ENCODE measurements around the gene GUCY2C.

Gene GUCY2C

DNA sequence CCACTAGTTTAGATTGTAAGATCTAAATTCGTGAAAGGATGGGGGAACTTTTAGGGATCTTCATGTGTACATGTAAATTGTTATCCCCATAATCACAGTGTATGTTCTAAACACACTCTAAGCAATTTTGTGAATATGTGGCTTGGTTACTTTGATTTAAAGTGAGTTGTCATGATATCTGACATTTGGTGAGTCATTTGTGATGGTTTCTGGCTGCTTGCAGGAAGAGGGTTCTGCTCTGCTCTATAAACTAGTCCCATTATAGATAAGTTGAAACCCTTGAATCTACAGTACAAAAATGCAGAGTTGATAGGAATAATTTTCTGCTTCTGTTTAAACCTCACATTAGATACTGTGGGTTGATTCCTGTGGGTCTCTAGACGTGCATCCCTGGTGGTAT, 14.8 kb downstream of the GUCY2C start:
- DNase-seq, result no peak

- no peak for DNase-seq
Measured at GRCh38 chr12:14681190-14681589, 15.2 kb downstream of the GUCY2C start.

DNA sequence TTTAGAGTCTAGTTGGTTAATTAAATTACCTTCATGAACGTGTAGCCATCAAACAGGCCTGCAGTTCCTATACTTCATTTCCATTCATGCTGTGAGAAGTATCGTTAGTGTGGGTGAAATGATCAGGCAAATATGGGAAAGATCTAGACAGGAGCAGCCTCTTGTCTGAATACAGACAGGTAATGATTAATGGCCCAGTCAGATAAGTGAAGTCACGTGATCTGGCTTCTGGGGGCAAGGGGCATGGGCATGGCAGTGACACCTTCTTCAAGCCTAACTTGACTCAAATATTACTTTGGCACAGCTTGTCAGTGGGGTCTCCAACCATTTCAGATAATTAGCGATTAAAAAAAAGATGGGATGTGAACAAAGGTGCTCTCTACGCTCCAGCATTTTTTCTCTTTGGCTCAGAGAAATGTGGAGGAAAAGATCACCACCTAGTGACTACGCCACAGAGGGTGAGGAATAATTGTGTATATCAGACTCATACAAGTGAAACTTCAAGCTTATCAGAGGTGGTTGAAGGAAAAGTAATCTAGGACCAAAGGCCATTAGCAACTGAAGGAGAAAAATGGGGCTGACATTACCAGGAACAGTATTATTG, 17.8 kb downstream of the GUCY2C start:
- DNase-seq, result no peak

GRCh38 chr12:14668591-14668990, 27.8 kb downstream of the GUCY2C start:
- DNase-seq, result no peak

DNA sequence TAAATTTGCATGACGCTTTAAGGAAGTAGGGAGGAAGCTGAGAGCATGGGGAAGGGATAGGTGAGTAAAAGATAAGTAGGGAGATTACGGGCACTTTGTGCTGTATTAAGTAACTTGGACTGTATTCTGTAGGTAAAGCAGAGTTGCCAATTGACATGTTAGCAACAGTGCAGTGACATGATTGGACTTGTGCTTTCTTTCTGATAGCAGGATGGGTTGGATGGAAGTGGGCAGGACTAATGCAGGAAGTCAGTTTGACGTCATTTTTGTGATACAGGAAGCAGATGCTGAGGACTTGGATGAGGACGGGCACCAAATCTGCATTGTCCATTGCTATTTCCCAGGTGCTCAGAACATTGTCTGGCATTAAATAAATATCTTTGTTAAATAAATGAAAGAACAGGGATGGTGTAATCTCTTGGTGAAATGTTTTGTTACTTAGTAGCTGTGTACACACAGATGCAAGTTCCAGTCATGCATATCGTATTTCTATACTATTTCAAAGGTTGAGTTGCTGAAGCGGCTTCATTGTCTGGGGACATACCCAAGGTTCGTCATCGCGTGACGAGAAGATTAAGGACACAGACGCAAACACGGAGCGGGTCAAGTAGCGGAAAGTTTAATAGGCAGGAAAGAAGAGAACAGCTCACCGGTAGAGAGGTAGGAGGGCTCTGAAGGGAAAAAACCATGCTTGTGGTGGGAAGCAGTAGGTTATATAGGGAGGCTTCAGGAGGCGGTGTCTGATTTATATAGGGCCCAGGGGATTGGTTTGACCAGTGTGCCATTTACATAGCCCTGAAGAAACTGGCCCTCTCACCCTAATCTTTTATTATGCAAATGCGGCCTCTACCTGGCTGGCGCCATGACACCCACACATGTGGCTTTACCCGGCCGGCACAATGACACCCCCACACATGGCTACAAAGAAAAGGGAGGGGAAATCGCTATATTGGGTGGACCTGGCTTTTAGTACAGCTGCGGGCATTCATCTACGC, 30.7 kb downstream of the GUCY2C start:
- no peak for DNase-seq

GRCh38 chr12:14664434-14665023, 31.9 kb downstream of the GUCY2C start:
- peak; percentile 49 for DNase-seq

GRCh38 chr12:14663002-14663401, 33.4 kb downstream of the GUCY2C start:
- no peak for DNase-seq

- DNase-seq, result no peak
Measured at GRCh38 chr12:14656846-14657245, 39.6 kb downstream of the GUCY2C start.

DNA sequence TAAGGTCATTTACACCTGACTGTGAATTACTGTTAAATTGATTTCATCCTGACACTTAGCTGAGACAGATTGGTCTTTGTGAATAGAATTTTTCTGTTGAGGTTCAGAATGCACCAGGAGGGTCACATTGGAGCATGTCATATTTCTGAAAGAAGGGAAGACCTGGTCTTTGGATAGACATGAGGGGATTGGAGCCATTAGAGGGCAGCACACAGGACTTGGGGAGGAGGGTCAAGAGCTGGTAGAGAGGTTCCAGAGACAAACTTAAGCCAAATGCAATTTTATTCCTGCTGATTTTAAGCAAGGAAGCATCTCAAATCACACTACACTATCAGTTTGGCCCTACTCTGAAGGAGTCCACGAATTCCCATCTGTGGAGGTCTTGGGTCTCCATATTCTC, 41.1 kb downstream of the GUCY2C start:
- DNase-seq, result no peak

DNA sequence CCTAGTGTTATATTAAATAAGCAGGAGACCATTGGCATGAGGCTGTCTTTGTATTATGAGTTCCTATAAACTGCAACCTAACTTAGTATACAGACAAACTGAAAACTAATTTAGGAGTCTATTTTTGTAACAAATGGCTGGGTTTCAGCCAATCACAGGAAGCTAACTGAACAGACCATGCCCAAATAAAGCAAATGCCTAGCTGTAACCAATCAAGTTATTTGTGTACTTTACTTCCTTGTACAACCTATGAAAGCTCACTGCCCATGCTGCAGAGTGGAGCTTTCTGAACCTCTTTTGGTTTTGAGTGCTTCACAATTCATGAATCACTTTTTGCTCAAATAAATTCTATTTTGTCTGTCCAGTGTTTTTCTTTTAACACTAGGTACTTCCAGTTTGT, 41.6 kb downstream of the GUCY2C start:
- DNase-seq, result no peak

DNA sequence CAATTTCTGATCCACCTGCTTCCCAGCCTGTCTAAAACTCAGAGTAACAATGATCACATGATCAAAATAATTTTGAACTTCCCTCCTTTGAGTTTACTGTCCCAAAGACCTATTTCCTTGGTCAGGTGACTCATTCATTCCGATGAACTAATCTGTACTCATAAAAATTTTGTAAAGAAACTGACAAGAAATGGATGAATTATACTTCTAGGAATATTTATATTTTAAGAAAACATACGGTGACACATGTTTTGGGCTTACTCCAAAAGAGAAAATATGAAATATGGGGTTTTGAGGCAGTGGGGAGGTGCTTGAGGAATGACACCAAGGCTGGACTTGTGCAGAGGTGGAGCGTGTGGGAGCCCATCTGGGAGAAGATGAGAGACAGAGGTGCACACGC, 42.0 kb downstream of the GUCY2C start:
- no peak for DNase-seq

DNA sequence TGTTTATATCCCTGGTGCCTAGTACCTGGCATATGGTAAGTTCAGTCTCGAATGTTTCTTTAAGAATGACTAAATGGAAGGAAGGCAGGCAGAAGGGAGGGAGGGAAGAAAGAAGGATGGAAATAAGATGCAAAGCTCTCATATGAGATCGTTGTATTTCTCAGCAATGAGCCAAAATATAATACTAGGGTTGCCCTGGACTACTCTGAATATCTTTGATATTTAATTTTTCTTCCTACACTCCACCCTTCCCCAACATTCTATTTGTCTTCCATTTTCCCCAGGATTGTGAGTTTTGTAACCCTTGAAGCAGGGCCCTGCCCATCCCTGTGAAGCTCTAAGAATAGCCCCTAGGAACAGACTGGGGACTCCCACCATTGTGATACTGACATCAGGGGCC, 43.9 kb downstream of the GUCY2C start:
- DNase-seq, result no peak

DNA sequence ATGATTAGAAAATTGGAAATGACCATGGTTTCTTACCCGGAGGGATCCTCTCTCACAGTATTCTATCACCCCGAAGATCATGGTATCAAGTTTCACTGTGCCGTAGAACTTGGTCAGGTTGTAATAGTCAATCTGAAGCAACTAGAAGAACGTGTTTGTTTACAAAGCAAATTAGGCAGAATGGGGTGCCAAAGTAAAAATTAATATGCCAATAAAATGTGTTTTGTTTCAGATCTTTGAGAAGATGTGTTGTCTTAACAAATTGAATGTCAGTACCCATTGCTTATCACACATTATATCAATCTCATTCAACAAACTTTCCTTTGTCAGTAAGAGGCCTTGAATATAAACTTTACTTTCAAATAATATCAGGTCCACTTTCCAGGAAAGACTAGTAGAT, 45.0 kb downstream of the GUCY2C start:
- DNase-seq, result no peak

DNA sequence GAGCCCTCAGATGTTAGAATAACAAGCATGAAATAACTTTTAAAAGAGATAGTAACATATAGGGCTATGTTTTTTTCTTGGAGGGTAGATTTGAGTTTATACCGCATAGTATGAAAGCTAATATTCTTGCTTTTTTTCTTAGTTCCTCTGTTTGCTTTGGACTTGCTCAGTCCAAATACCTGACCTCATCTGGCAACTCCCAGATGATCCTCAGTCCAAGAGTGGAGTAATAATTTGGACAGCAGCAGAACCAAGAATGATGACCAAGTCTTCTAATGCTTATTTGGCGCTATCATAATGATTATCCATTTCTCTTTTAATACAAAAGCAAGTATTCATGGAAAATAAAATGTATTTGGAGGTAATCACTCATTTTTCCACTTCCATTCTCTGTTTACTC, 45.6 kb downstream of the GUCY2C start:
- no peak for DNase-seq

DNA sequence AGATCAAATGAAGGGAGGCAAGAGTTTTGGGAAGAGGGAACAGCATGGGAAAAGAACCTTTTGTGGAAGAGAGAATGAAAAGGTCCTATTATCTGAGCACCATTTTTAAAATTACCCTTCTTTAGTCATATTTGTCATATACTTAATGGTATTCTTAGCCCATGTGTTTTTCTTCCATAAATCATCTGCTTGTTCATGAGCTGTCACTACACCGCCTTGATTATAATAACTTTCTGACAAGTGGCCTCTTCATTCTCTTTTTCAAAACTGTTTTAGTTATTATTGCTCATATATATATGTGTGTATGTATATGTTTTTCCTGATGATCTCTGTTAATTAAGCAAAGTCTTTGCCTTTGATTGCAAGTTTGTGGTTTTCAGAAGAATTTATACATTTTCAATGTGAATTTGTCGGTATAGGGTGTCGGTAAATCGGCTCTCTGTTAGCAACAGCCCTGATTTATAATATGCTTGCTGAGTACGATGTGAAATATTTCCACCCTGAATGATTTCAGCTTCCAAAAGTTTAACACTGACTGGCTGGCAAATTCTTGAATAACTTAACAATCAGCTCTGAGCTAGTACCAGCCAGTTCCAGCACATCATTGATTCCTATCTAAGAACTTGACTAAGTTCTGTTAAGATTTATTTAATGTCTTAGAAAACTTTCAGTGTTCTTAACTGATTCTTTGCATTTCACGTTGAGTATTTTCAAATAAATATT, 49.2 kb downstream of the GUCY2C start:
- no peak for DNase-seq

GRCh38 chr12:14643251-14643650, 53.1 kb downstream of the GUCY2C start:
- no peak for DNase-seq

DNA sequence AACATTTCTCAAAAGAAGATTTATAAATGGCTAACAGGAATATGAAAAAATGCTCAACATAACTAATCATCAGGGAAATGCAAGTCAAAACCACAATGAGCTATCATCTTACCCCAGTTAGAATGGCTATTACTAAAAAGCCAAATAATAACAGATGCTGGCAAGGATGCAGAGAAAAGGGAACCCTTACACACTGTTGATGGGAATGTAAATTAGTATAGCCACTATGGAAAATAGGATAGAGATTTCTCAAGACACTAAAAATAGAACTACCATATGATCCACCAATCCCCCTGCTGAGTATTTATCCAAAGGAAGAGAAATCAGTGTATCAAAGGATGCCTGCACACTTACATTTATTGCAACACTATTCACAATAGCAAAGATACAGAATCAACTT, 58.3 kb downstream of the GUCY2C start:
- no peak for DNase-seq

- no peak for DNase-seq
Measured at GRCh38 chr12:14635776-14636175, 60.6 kb downstream of the GUCY2C start.

- no peak for DNase-seq
Measured at GRCh38 chr12:14630793-14631192, 65.6 kb downstream of the GUCY2C start.

DNA sequence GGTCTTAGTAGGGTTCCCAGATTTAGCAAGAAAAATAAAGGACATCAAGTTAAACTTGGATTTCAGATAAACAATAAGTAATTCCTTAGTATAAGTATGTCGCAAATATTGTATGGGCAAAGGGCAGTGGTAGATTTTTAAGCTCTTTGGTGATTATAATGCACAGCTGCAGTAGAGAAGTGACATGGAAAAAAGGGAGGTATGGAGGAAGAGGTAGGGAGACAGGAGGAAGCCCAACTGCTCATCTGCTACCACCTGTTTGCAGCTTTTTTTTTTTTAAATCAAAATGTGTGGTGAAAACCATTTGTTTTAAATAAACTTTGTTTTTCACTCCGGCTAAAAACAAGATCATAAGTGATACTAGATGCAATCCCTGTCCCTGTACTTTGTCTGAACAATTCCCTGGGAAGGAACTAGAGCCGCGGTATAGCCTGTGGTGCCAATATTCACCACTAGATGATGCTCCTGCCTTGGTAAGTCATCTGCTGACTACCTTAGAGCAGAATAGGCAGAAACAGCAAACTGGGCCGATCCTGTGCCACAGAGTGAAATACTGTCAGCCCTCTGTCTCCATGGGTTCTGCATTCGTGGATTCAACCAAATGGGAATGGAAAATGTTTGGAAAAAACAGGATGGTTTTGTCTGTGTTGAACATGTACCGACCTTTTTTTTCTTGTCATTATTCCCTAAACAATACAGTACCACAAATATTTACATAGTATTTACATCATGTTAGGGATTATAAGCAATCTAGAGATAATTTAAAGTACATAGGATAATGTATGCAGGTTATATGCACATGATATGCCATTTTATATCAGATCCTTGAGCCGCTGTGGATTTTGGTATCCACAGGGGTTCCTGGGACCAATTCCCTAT, 66.3 kb downstream of the GUCY2C start:
- peak; percentile 62 for DNase-seq

GRCh38 chr12:14628771-14629170, 67.6 kb downstream of the GUCY2C start:
- no peak for DNase-seq

DNA sequence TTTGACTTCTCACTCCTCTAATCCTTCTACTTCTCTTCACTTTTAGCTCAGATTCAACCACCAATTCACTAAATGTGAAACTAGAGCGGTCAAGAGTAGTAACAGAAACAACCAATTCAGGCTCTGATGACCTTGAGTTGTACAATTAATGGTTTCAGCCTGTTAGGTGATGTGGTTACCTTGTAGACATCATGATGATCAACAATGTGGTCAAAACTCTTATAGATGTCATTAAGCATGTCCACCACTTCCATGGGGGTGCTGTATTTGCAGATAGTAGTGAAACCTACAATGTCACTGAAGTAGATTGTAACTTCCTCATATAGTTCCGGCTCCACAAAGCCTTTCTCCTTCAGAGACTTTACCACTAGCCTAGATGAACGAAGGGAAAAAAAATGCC, 74.6 kb downstream of the GUCY2C start:
- DNase-seq, result peak; percentile 17

All from RPMI8226 (cell line).